RWPE1 (cell line): ENCODE results near the gene FBLN5.

Experiments used
- CTCF ChIA-PET: fragments of 350-600 bp; sonication (Branson Sonifier 250); formaldehyde crosslinking; extraction: SDS; loops from one replicate; lab custom pipeline; 2021; lab: Yijun Ruan, JAX
- POLR2A ChIA-PET: fragments of 400-600 bp; formaldehyde crosslinking; extraction: SDS; loops from one replicate; lab custom pipeline; 2020; ENCODE audit warnings: antibody characterized with exemption; ENCODE audit not compliant: low non-redundant PET; lab: Yijun Ruan, JAX
- DNase-seq: peaks from one replicate; pipeline ENCODE4 v3.0.0; 2012; ENCODE audit warnings: low spot score
- H3K27ac ChIP-seq: fragments of 450-650 bp; 2 replicates; pipeline ENCODE4 v1.5.1; 2017
- CTCF ChIP-seq: fragments of 450-650 bp; conservative IDR thresholded peaks from 2 replicates; pipeline ENCODE4 v1.5.1; 2017; ENCODE audit warnings: low read depth, mild to moderate bottlenecking

FBLN5 gene

GRCh38 chr14:91891101-91891500, 56.4 kb downstream of the FBLN5 start:
- POLR2A ChIA-PET = no interaction called here
- H3K27ac ChIP-seq = no peak overlapping the region
- CTCF ChIA-PET = interaction anchor here (1.2 kb wide), 1 partner anchor 27 kb away, joined by 7 read pairs; no protein-coding TSS in a partner anchor
- no peak for DNase-seq
- no peak for TF ChIP-seq CTCF

- CTCF ChIA-PET = no interaction called here
- no peak for TF ChIP-seq CTCF
- POLR2A ChIA-PET = no interaction called here
These were observed 57.2 kb downstream of the FBLN5 start for GRCh38 chr14:91890291-91890749.

GRCh38 chr14:91889477-91890211, 57.9 kb downstream of the FBLN5 start:
- no peak for TF ChIP-seq CTCF
- ChIA-PET POLR2A (no interaction called here), CTCF (no interaction called here)
- no peak for DNase-seq
- no peak overlapping the region for H3K27ac ChIP-seq

More at GRCh38 chr14:91890291-91890749, 57.2 kb downstream of the FBLN5 start:
- H3K27ac ChIP-seq = no peak overlapping the region
- DNase-seq = no peak

GRCh38 chr14:91888641-91889476, 58.6 kb downstream of the FBLN5 start:
- ChIA-PET POLR2A (no interaction called here), CTCF (no interaction called here)
- no peak for TF ChIP-seq CTCF
- no peak for DNase-seq
- H3K27ac ChIP-seq = no peak overlapping the region

- CTCF ChIA-PET = no interaction called here
- no peak for DNase-seq
- POLR2A ChIA-PET = no interaction called here
- no peak overlapping the region for H3K27ac ChIP-seq
- TF ChIP-seq CTCF = no peak
These were observed 60.5 kb downstream of the FBLN5 start for GRCh38 chr14:91886961-91887360.

- DNase-seq = no peak
- no peak overlapping the region for H3K27ac ChIP-seq
- POLR2A ChIA-PET = no interaction called here
- no peak for TF ChIP-seq CTCF
- CTCF ChIA-PET = no interaction called here
These were observed 61.7 kb downstream of the FBLN5 start for GRCh38 chr14:91885839-91886238.
